GM13977 (cell line): ENCODE results near the gene FGFR4.

Experiments used
- DNase-seq: peaks from one replicate; pipeline ENCODE4 v3.0.0; 2012; ENCODE audit warnings: low spot score
- CTCF ChIP-seq: IDR thresholded peaks from 2 replicates; pipeline ENCODE4 v1.5.1; 2012; ENCODE audit warnings: mild to moderate bottlenecking, control low read depth; ENCODE audit not compliant: insufficient read depth; ENCODE audit errors: extremely low read depth, missing control alignments
- in situ Hi-C: fragments of 300-500 bp; cut with MboI; formaldehyde crosslinking; loops from one replicate; pipeline ENCODE4 v1.12.0; 2022; ENCODE audit warnings: low sequenced_read_pairs, low pct_unique_long_range_greater_than_20kb, mixed read lengths, inconsistent platforms; ENCODE audit not compliant: unreplicated experiment

FGFR4 gene

GRCh38 chr5:177131352-177132135 is 44.8 kb downstream of the FGFR4 start:
- in situ Hi-C loops: no loop called here
- TF ChIP-seq CTCF: no peak
- no peak for DNase-seq

- no peak for DNase-seq
- TF ChIP-seq CTCF: no peak
Measured at GRCh38 chr5:177132136-177133095, 45.7 kb downstream of the FGFR4 start.

GRCh38 chr5:177133096-177133852 is 46.6 kb downstream of the FGFR4 start, which contains the start of gene NSD1:
Gene NSD1, plus strand, starts transcription at chr5:177133773. Its CDS starts 1,331 bp downstream, at chr5:177135104.
- TF ChIP-seq CTCF: no peak
- peak; percentile 96 for DNase-seq
- in situ Hi-C loops: no loop called here

More at GRCh38 chr5:177132136-177133095, 45.7 kb downstream of the FGFR4 start:
- in situ Hi-C loops: no loop called here

GRCh38 chr5:177133853-177134696 is 47.4 kb downstream of the FGFR4 start:
- DNase-seq: peak; percentile 71
- in situ Hi-C loops: no loop called here
- TF ChIP-seq CTCF: no peak

- no peak for DNase-seq
- in situ Hi-C loops: no loop called here
- TF ChIP-seq CTCF: no peak
Measured at GRCh38 chr5:177134697-177135225, 48.0 kb downstream of the FGFR4 start.
